H1 (cell line): ENCODE measurements around the gene TBKBP1. TPM values are rescaled to one million over a fixed set of nuclear protein-coding genes. Genes with fewer than 3 reads are reported as not detected.
A peak's percentile ranks its signal among the peaks of the same experiment; 100 is the strongest.

Experiments
- CTCF ChIA-PET: fragments of 300-600 bp; sonication (Branson Sonifier 250); formaldehyde crosslinking; loops from one replicate; lab custom pipeline; 2021; ENCODE audit not compliant: partially characterized antibody; lab: Charles Lee
- POLR2A ChIA-PET: fragments of 300-600 bp; sonication (Branson Sonifier 250); formaldehyde crosslinking; loops from one replicate; lab custom pipeline; 2021; ENCODE audit warnings: inconsistent platforms; ENCODE audit not compliant: partially characterized antibody; lab: Charles Lee
- DNase-seq, 2 experiments: peaks; one replicate each; pipeline versions ENCODE4 v3.0.0 to v3.0.0-alpha.2; 2010 to 2022; ENCODE audit warnings: low spot score in 2 of 2, low read depth in 1 of 2, mixed read lengths in 1 of 2
- FAIRE-seq: peaks from 2 replicates; lab custom pipeline; 2011; peaks lifted over from hg19 to GRCh38; lab: Jason Lieb, UNC
- H2AFZ ChIP-seq: 2 replicates; pipeline ENCODE4 v1.8.1; 2012; ENCODE audit warnings: low read length, inconsistent platforms
- H2AK5ac ChIP-seq: 2 replicates; pipeline ENCODE4 v1.6.1; 2013; ENCODE audit warnings: low read depth, low read length
- H2BK120ac ChIP-seq: replicated peaks from 2 replicates; pipeline ENCODE3; 2013; ENCODE audit warnings: low read depth, low read length, inconsistent platforms
- H2BK12ac ChIP-seq: 2 replicates; pipeline ENCODE4 v1.6.1; 2013; ENCODE audit warnings: low read depth, low read length
- H2BK15ac ChIP-seq: 2 replicates; pipeline ENCODE4 v1.6.1; 2013; ENCODE audit warnings: low read length
- H2BK20ac ChIP-seq: 2 replicates; pipeline ENCODE4 v1.6.1; 2013; ENCODE audit warnings: low read length
- H2BK5ac ChIP-seq: 2 replicates; pipeline ENCODE4 v1.6.1; 2013; ENCODE audit warnings: low read depth, low read length
- H3K14ac ChIP-seq: 2 replicates; pipeline ENCODE4 v1.6.1; 2013; ENCODE audit warnings: inconsistent platforms; ENCODE audit not compliant: insufficient read length
- H3K18ac ChIP-seq: 2 replicates; pipeline ENCODE4 v1.6.1; 2013; ENCODE audit warnings: low read length; ENCODE audit errors: extremely low read depth
- H3K23ac ChIP-seq: 2 replicates; pipeline ENCODE4 v1.6.1; 2013; ENCODE audit warnings: inconsistent platforms; ENCODE audit not compliant: insufficient read length
- H3K23me2 ChIP-seq: 2 replicates; pipeline ENCODE4 v1.6.1; 2013; ENCODE audit warnings: low read depth, low read length
- H3K27ac ChIP-seq: 2 replicates; pipeline ENCODE4 v1.6.1; 2011; ENCODE audit warnings: low read depth, low read length, inconsistent platforms
- H3K27me3 ChIP-seq, 4 experiments: replicated peaks in 1 of 4; 1 replicate in 1 of 4; 2 replicates in 3 of 4; pipeline versions ENCODE4 v1.6.1 to v1.8.1; 2011 to 2013; ENCODE audit warnings: low read length in 3 of 4, mild to moderate bottlenecking in 3 of 4, inconsistent platforms in 2 of 4, mixed read lengths in 2 of 4, moderate library complexity in 1 of 4; ENCODE audit not compliant: control insufficient read depth in 3 of 4, insufficient read depth in 3 of 4; ENCODE audit errors: extremely low read depth in 1 of 4
- H3K36me3 ChIP-seq, 4 experiments: 2 replicates each; pipeline versions ENCODE4 v1.6.1 to v1.8.1; 2011 to 2013; ENCODE audit warnings: mild to moderate bottlenecking in 4 of 4, low read length in 3 of 4, moderate library complexity in 2 of 4, control low read depth in 1 of 4, inconsistent platforms in 1 of 4; ENCODE audit not compliant: insufficient read depth in 4 of 4, control insufficient read depth in 2 of 4
- H3K4ac ChIP-seq: replicated peaks from 2 replicates; pipeline ENCODE3; 2013; ENCODE audit warnings: low read length, low read depth, mixed read lengths, inconsistent platforms; ENCODE audit not compliant: insufficient read length
- H3K4me1 ChIP-seq, 4 experiments: replicated peaks in 1 of 4; 1 replicate in 1 of 4; 2 replicates in 3 of 4; pipeline versions ENCODE4 v1.6.1 to v1.8.1; 2011 to 2013; ENCODE audit warnings: low read length in 3 of 4, inconsistent platforms in 2 of 4, mixed read lengths in 1 of 4; ENCODE audit not compliant: insufficient read depth in 4 of 4, control insufficient read depth in 3 of 4
- H3K4me2 ChIP-seq, 2 experiments: 2 replicates each; pipeline versions ENCODE4 v1.6.1 to v1.8.1; 2011 to 2013; ENCODE audit warnings: low read depth in 2 of 2, low read length in 2 of 2, control low read depth in 1 of 2, inconsistent platforms in 1 of 2, mild to moderate bottlenecking in 1 of 2; ENCODE audit not compliant: insufficient read depth in 1 of 2
- H3K4me3 ChIP-seq, 4 experiments: fragments of 200-600, 300-600 bp in 1 of 4; sonication (generic), shearing (Covaris generic), sonication (Bioruptor Twin) in 1 of 4; 2 replicates each; pipeline versions ENCODE4 v1.5.1 to v1.8.1; 2011 to 2016; ENCODE audit warnings: low read length in 4 of 4, low read depth in 3 of 4, control low read depth in 2 of 4, inconsistent platforms in 2 of 4, mild to moderate bottlenecking in 2 of 4, mixed read lengths in 1 of 4, moderate library complexity in 1 of 4; ENCODE audit not compliant: insufficient read depth in 2 of 4; ENCODE audit errors: extremely low read depth in 1 of 4
- H3K56ac ChIP-seq: replicated peaks from 2 replicates; pipeline ENCODE3; 2013; ENCODE audit warnings: low read depth, mild to moderate bottlenecking, mixed read lengths, low read length, inconsistent platforms; ENCODE audit not compliant: insufficient read length
- H3K79me1 ChIP-seq: 2 replicates; pipeline ENCODE4 v1.6.1; 2013; ENCODE audit warnings: low read depth, low read length, control low read depth
- H3K79me2 ChIP-seq, 2 experiments: 2 replicates each; pipeline versions ENCODE4 v1.6.1 to v1.8.1; 2012 to 2013; ENCODE audit warnings: low read length in 2 of 2, mild to moderate bottlenecking in 2 of 2, inconsistent platforms in 1 of 2; ENCODE audit not compliant: insufficient read depth in 2 of 2, control insufficient read depth in 1 of 2
- H3K9ac ChIP-seq, 4 experiments: replicated peaks in 1 of 4; 1 replicate in 1 of 4; 2 replicates in 3 of 4; pipeline versions ENCODE4 v1.6.1 to v1.8.1; 2011 to 2013; ENCODE audit warnings: low read depth in 3 of 4, low read length in 3 of 4, control low read depth in 2 of 4, mild to moderate bottlenecking in 2 of 4, moderate library complexity in 2 of 4, inconsistent platforms in 1 of 4; ENCODE audit errors: extremely low read depth in 1 of 4
- H3K9me3 ChIP-seq, 2 experiments: 2 replicates each; pipeline versions ENCODE4 v1.6.1 to v1.8.1; 2012 to 2013; ENCODE audit warnings: mild to moderate bottlenecking in 2 of 2, moderate library complexity in 2 of 2, control low read depth in 1 of 2, inconsistent platforms in 1 of 2, low read depth in 1 of 2, low read length in 1 of 2, mixed read lengths in 1 of 2; ENCODE audit not compliant: insufficient read depth in 2 of 2
- H4K20me1 ChIP-seq, 2 experiments: replicated peaks in 1 of 2; 2 replicates each; pipeline versions ENCODE3 to v1.8.1; 2011 to 2013; ENCODE audit warnings: inconsistent platforms in 2 of 2, low read length in 2 of 2, mild to moderate bottlenecking in 1 of 2; ENCODE audit not compliant: insufficient read depth in 2 of 2, control insufficient read depth in 1 of 2
- H4K5ac ChIP-seq: 2 replicates; pipeline ENCODE4 v1.6.1; 2013; ENCODE audit warnings: low read length, low read depth, mixed read lengths, inconsistent platforms; ENCODE audit not compliant: insufficient read length
- H4K8ac ChIP-seq: 2 replicates; pipeline ENCODE4 v1.8.0; 2013; ENCODE audit warnings: mild to moderate bottlenecking, moderate library complexity, low read length, inconsistent platforms; ENCODE audit not compliant: insufficient read depth; ENCODE audit errors: extremely low read depth
- H4K91ac ChIP-seq: replicated peaks from 2 replicates; pipeline ENCODE3; 2013; ENCODE audit warnings: low read length, mixed read lengths, inconsistent platforms; ENCODE audit not compliant: insufficient read length
- CHD1 ChIP-seq: IDR thresholded peaks from 2 replicates; pipeline ENCODE4 v1.6.1; 2012; ENCODE audit warnings: low read depth, low read length, improper control_type of control experiment
- CHD2 ChIP-seq: IDR thresholded peaks from 2 replicates; pipeline ENCODE4 v1.6.1; 2012; ENCODE audit warnings: low read length, improper control_type of control experiment
- KDM1A ChIP-seq: fragments of 200-600, 300-600 bp; sonication (generic); IDR thresholded peaks from 2 replicates; pipeline ENCODE4 v1.7.1; 2016; ENCODE audit warnings: mild to moderate bottlenecking, low read length, borderline replicate concordance
- KDM5A ChIP-seq: fragments of 200-600 bp; IDR thresholded peaks from 2 replicates; pipeline ENCODE4 v1.7.1; 2012; ENCODE audit warnings: mild to moderate bottlenecking, low read length, inconsistent platforms, mixed read lengths
- RXRA ChIP-seq: IDR thresholded peaks from 2 replicates; pipeline ENCODE4 v1.6.1; 2011; ENCODE audit warnings: low read depth, mild to moderate bottlenecking, low read length, moderate library complexity; ENCODE audit not compliant: insufficient read depth
- SAP30 ChIP-seq: fragments of 300-600 bp; sonication (generic); IDR thresholded peaks from 2 replicates; pipeline ENCODE4 v1.7.1; 2012; ENCODE audit warnings: low read length, moderate library complexity, mild to moderate bottlenecking, inconsistent platforms; ENCODE audit not compliant: insufficient read depth, insufficient replicate concordance
- SP4 ChIP-seq: IDR thresholded peaks from 2 replicates; pipeline ENCODE4 v1.6.1; 2012; ENCODE audit warnings: low read length, inconsistent platforms
- TEAD4 ChIP-seq: IDR thresholded peaks from 2 replicates; pipeline ENCODE4 v1.6.1; 2012; ENCODE audit warnings: low read depth, low read length, inconsistent platforms, mixed read lengths
- WGBS, 2 experiments: shearing (Covaris generic) in 1 of 2; methylation state at CpG; one replicate each; pipeline versions ENCODE4 v1.1.6 to v1.1.7; 2013 to 2015; ENCODE audit warnings: low lambda C conversion rate in 2 of 2, mixed read lengths in 2 of 2, inconsistent platforms in 1 of 2, low coverage in 1 of 2, missing lambda C conversion rate in 1 of 2; ENCODE audit not compliant: insufficient replicate concordance in 2 of 2, insufficient coverage in 1 of 2, insufficient read length in 1 of 2; ENCODE audit errors: extremely low coverage in 1 of 2, missing lambda C conversion rate in 1 of 2; 5-methylcytosine and 5-hydroxymethylcytosine counted together
- polyA plus RNA-seq, 7 experiments: library from polyadenylated mRNA; depleted of rRNA in 3 of 7; stranded (reverse) in 5 of 7; unstranded in 2 of 7; fragments of >200 nt in 5 of 7; fragments of 200-250 nt in 2 of 7; gene quantifications; 1 replicate in 5 of 7; 2 replicates in 1 of 7; 4 replicates in 1 of 7; pipeline versions ENCODE4 v1.2.1 to v1.2.3, GENCODE V29; 2011 to 2013; ENCODE audit warnings: missing spikeins in 2 of 7, mixed read lengths in 2 of 7
- total RNA-seq: library from RNA; stranded (reverse); fragmentation: NEBNext Ultra II Directional; extraction: Animal tissue kit (Norgen Biotek cat#: 25700); gene quantifications from 2 replicates; pipeline ENCODE4 v1.2.1, GENCODE V29; 2021

The TBKBP1 gene
- total and polyA plus RNA-seq, 2 of the 8 experiments (the other 6 are each of a cell fraction or from before 2014, with no cell fraction given) = 6.3 to 15.1 TPM

- FAIRE-seq = no peak
- H3K4me1 ChIP-seq = peaks cover 0 to 15% (median 5%) of the 10 kb centered on the region in 4 experiments; a peak in 5 of 7 replicates
- H2AFZ ChIP-seq = no peak overlapping the region
- H4K5ac ChIP-seq = no peak overlapping the region
- H4K91ac ChIP-seq = no peak overlapping the region
- H3K9ac ChIP-seq = no peak overlapping the region
- H3K23ac ChIP-seq = no peak overlapping the region
- no peaks in the 10 kb centered on the region for H3K36me3 ChIP-seq
- H3K27ac ChIP-seq = no peak overlapping the region
- ChIA-PET CTCF (interaction anchor here (1.0 to 8.3 kb wide), 4 partner anchors 18 to 508 kb away, joined by 3 to 179 read pairs (median 74); partner anchors contain the start of genes TBKBP1 and TBX21), POLR2A (interaction anchor here (0.6 to 1.9 kb wide), 5 partner anchors 13 to 30 kb away, joined by 3 to 6 read pairs (median 4); no protein-coding TSS in a partner anchor)
- peaks cover 0 to 4% (median 2%) of the 10 kb centered on the region in 4 experiments; a peak in 3 of 7 replicates for H3K27me3 ChIP-seq
- H3K4ac ChIP-seq = no peak overlapping the region
- no peak overlapping the region for H4K8ac ChIP-seq
- H3K56ac ChIP-seq = no peak overlapping the region
- H3K79me2 ChIP-seq = no peaks in the 10 kb centered on the region
- no peak overlapping the region for H2BK15ac ChIP-seq
- no peak overlapping the region for H3K14ac ChIP-seq
- no peak for TF ChIP-seq CHD1
- TF ChIP-seq KDM5A = no peak
- no peak for TF ChIP-seq RXRA
- TF ChIP-seq SP4 = no peak
- 0 out of 2 replicates have a peak, but pooled peaks have one; percentile 54 for TF ChIP-seq KDM1A
- TF ChIP-seq TEAD4 = no peak
- no peak for TF ChIP-seq CHD2
- no peak for TF ChIP-seq SAP30
- no peak overlapping the region for H3K4me3 ChIP-seq
- no peaks in the 10 kb centered on the region for H3K79me1 ChIP-seq
- no peak overlapping the region for H2BK120ac ChIP-seq
- WGBS, 2 experiments = 93% methylated on average over 5 of the region's 6 CpGs; no CpG with 5 or more reads in 1 of the 2 experiments
- no peaks in the 10 kb centered on the region for H3K23me2 ChIP-seq
- no peak overlapping the region for H2BK20ac ChIP-seq
- H3K18ac ChIP-seq = no peak overlapping the region
- no peak for DNase-seq
- H2BK12ac ChIP-seq = peak overlapping the region; percentile 44; the same call in 1 of the 2 replicates
- H4K20me1 ChIP-seq = no peaks in the 10 kb centered on the region
- H3K4me2 ChIP-seq = no peak overlapping the region
- H2AK5ac ChIP-seq = 0 out of 2 replicates have a peak overlapping the region, but pooled peaks have one; percentile 55
- H3K9me3 ChIP-seq = no peaks in the 10 kb centered on the region
- no peak overlapping the region for H2BK5ac ChIP-seq
These were observed 20.9 kb downstream of the TBKBP1 start for GRCh38 chr17:47714773-47715396.
